Upper lobe of right lung (tissue), 1 donor: ENCODE results near the gene SLC6A14. TPM values are rescaled to one million over a fixed set of nuclear protein-coding genes. Genes with fewer than 3 reads are reported as not detected.
A peak's percentile ranks its signal among the peaks of the same experiment; 100 is the strongest.

ENCODE experiments used
- ATAC-seq: fragments of 200-7000 bp; cut with Tn5 transposase; one replicate; pipeline ENCODE4 v1.9.1; 2020; ENCODE audit warnings: mild to moderate bottlenecking, moderate library complexity
- DNase-seq: peaks from one replicate; pipeline ENCODE4 v3.0.0-alpha.2; 2020
- H3K27ac ChIP-seq: fragments of 200-600 bp; one replicate; pipeline ENCODE4 v1.8.0; 2022
- H3K27me3 ChIP-seq: fragments of 200-600 bp; one replicate; pipeline ENCODE4 v1.8.0; 2022; ENCODE audit warnings: mild to moderate bottlenecking
- H3K36me3 ChIP-seq: fragments of 200-600 bp; one replicate; pipeline ENCODE4 v1.8.0; 2022
- H3K4me1 ChIP-seq: fragments of 200-600 bp; one replicate; pipeline ENCODE4 v1.8.0; 2022
- H3K4me3 ChIP-seq: fragments of 200-600 bp; one replicate; pipeline ENCODE4 v1.8.0; 2022; ENCODE audit warnings: mild to moderate bottlenecking
- H3K9me3 ChIP-seq: fragments of 200-600 bp; one replicate; pipeline ENCODE4 v1.8.0; 2022
- CTCF ChIP-seq: fragments of 200-600 bp; IDR thresholded peaks from one replicate; pipeline ENCODE4 v1.8.0; 2022; ENCODE audit warnings: antibody characterized with exemption
- intact Hi-C: fragments of 100-400 bp; cut with DNase I; formaldehyde crosslinking; loops from one replicate; pipeline ENCODE4 v1.11.0; 2022
- long read RNA-seq: library from polyadenylated mRNA; unstranded; transcript quantifications from one replicate; pipeline ENCODE4 v2.0.0, GENCODE V29; 2021
- total RNA-seq: library from RNA; stranded (reverse); fragmentation: NEBNext Ultra II Directional; extraction: Animal tissue kit (Norgen Biotek cat#: 25700); gene quantifications from one replicate; pipeline ENCODE4 v1.2.1, GENCODE V29; 2021
- donor health status: DM: no; HTN: yes; CAD: no; lungs with severe emphysema.

Gene SLC6A14
- 50.2 TPM for total RNA-seq
- long read RNA-seq, full-length matches to known transcripts = 90 of 113 reads
- long read RNA-seq, partial matches to known transcripts = 4 of 113 reads
- long read RNA-seq, other reads (novel, unspliced or antisense) = 19 of 113 reads

- H3K27me3 ChIP-seq = no peaks in the 10 kb centered on the region
- ATAC-seq (peak; percentile 96), DNase-seq (peak; percentile 78)
- peak within 1 kb of the TSS; percentile 36 for H3K4me3 ChIP-seq
- no peak for TF ChIP-seq CTCF
- H3K27ac ChIP-seq = no peak within 1 kb of the TSS
- H3K9me3 ChIP-seq = no peaks in the 10 kb centered on the region
- intact Hi-C loops = no loop called here
- H3K4me1 ChIP-seq = no peaks in the 10 kb centered on the region
- H3K36me3 ChIP-seq = no peaks in the 10 kb centered on the region
These were observed at the start of gene SLC6A14 for GRCh38 chrX:116436358-116436816. Gene SLC6A14, plus strand, starts transcription at chrX:116436606. Its CDS starts 104 bp downstream, at chrX:116436710.

GRCh38 chrX:116395752-116396151, 40.7 kb upstream of the SLC6A14 start:
- Histone ChIP-seq H3K4me1 (no peaks in the 10 kb centered on the region), H3K4me3 (no peak overlapping the region), H3K27ac (no peak overlapping the region), H3K27me3 (no peaks in the 10 kb centered on the region), H3K9me3 (no peaks in the 10 kb centered on the region), H3K36me3 (no peaks in the 10 kb centered on the region)
- intact Hi-C loops = no loop called here
- no peak for TF ChIP-seq CTCF
- no peak for DNase-seq
- ATAC-seq = no peak

- Histone ChIP-seq H3K36me3 (no peaks in the 10 kb centered on the region), H3K4me3 (no peak overlapping the region), H3K9me3 (no peaks in the 10 kb centered on the region), H3K27ac (no peak overlapping the region), H3K4me1 (no peaks in the 10 kb centered on the region), H3K27me3 (no peaks in the 10 kb centered on the region)
- intact Hi-C loops = no loop called here
- no peak for TF ChIP-seq CTCF
- ATAC-seq = no peak
- no peak for DNase-seq
These were observed 36.7 kb upstream of the SLC6A14 start for GRCh38 chrX:116399681-116400080.

- H3K36me3 ChIP-seq = no peaks in the 10 kb centered on the region
- intact Hi-C loops = no loop called here
- DNase-seq (no peak), ATAC-seq (no peak)
- no peak overlapping the region for H3K4me3 ChIP-seq
- H3K27ac ChIP-seq = no peak overlapping the region
- H3K27me3 ChIP-seq = no peaks in the 10 kb centered on the region
- TF ChIP-seq CTCF = no peak
- no peaks in the 10 kb centered on the region for H3K4me1 ChIP-seq
- H3K9me3 ChIP-seq = no peaks in the 10 kb centered on the region
These were observed 27.2 kb upstream of the SLC6A14 start for GRCh38 chrX:116409219-116409618.

GRCh38 chrX:116413273-116413672, 23.1 kb upstream of the SLC6A14 start:
- TF ChIP-seq CTCF = no peak
- Histone ChIP-seq H3K27me3 (no peaks in the 10 kb centered on the region), H3K4me3 (no peak overlapping the region), H3K9me3 (no peaks in the 10 kb centered on the region), H3K27ac (no peak overlapping the region), H3K4me1 (no peaks in the 10 kb centered on the region), H3K36me3 (no peaks in the 10 kb centered on the region)
- ATAC-seq = no peak
- intact Hi-C loops = no loop called here
- DNase-seq = no peak

GRCh38 chrX:116417214-116417613, 19.2 kb upstream of the SLC6A14 start:
- no peak for TF ChIP-seq CTCF
- Histone ChIP-seq H3K4me1 (no peaks in the 10 kb centered on the region), H3K27ac (no peak overlapping the region), H3K36me3 (no peaks in the 10 kb centered on the region), H3K9me3 (no peaks in the 10 kb centered on the region), H3K27me3 (no peaks in the 10 kb centered on the region), H3K4me3 (no peak overlapping the region)
- DNase-seq (no peak), ATAC-seq (no peak)
- intact Hi-C loops = no loop called here
